Stimulated activated CD4-positive, alpha-beta T cell treated with anti-CD3 and anti-CD28 coated beads, Interleukin-2, amount 100 ng/mL, for 48 hours (primary cell): ENCODE results near the gene YIPF2.
"Not testable (repeated sequence)": the region's sequence is repeated elsewhere in the genome, so short reads cannot be mapped to it uniquely, and the experiment has no call there.

Source experiments
- DNase-seq, 2 donors: peaks; one replicate each; pipeline ENCODE4 v3.0.0-alpha.2; 2020

The YIPF2 gene

DNA sequence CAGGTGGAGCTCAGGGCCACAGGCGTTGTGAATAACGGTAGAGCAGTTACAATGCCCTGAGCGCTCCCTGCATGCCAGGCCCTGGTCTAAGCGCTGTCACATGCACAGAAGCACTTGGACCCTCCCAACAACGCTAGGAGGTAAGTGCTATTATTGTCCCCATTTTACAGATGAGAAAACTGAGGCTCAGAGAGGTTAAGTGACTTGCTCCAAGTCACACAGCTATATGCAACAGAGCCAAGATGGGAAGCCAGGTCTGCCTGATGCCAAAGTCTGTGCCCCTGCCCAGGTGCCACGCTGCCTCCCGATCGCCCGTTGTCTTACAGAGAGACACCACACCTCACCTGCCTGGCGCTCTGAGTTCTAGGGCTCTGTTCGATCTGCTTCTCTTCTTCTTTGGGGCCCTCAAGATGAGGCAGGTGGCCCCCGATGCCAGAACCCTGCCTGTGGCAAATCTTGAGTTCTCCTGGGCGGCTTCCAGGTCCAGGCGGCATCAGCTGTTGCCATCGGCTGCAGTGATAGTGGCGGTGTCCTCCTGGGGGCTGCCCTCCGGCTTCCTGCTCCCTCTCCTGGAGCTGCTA lies 20.0 kb downstream of the YIPF2 start:
- DNase-seq = no peak

DNA sequence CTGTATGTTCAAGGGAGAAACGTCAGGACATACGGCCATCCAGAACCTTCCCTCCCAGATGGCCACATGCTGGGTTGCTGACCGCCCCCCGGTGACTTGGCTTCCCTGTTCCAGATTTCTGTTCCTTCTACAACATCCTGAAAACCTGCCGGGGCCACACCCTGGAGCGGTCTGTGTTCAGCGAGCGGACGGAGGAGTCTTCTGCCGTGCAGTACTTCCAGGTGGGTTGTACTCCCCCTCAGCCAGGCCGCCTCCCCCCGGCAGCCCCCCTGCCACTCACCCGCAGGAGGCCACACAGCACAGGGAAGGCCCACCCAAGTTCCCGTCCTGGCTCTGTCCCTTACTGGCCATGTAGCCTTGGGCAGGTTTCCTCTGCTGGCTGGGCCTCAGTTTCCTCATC lies 20.5 kb downstream of the YIPF2 start:
- DNase-seq = no peak

- no peak for DNase-seq
Measured at GRCh38 chr19:10899151-10899653, 29.2 kb downstream of the YIPF2 start.

GRCh38 chr19:10898633-10899032 lies 29.8 kb downstream of the YIPF2 start:
- no peak for DNase-seq

GRCh38 chr19:10896851-10897526 lies 31.4 kb downstream of the YIPF2 start:
- DNase-seq = no peak

GRCh38 chr19:10895920-10896319 lies 32.5 kb downstream of the YIPF2 start:
- no peak for DNase-seq

GRCh38 chr19:10895363-10895762 lies 33.1 kb downstream of the YIPF2 start:
- DNase-seq = no peak

- no peak for DNase-seq
Measured at GRCh38 chr19:10894911-10895213, 33.6 kb downstream of the YIPF2 start.

GRCh38 chr19:10892256-10892655 lies 36.2 kb downstream of the YIPF2 start:
- DNase-seq = no peak

DNA sequence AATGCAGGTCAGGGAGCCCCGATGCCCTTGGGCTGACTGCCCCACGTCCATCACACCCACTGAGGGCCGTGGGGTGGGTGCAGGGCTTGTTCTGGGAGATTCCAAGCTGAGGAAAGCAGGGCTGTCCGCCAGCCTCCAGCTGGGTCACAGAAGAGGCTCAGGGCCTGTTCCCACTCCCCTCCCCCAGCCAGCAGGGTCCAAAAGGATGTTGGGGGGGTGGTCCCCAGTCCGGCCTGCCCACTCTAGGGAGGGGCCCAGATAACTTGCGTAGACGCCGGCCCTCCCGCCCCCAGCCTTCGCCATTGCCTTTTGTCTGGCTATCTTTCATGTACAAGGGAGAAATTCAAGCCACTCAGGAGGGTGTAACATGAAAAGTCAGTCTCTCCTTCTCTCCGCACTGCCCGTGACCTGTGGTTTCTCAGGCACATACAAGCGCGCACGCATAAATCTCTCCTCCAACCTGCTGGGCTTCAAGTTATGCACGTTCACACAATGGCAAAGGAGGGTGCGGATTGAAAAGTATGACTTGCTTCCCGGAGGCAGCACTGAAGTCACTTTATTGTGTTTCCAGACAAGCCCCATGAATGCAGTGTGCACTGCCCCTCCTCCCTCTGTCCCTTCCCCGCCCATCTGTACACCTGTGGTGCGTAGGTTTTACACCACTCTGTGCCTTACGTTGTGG lies 36.9 kb downstream of the YIPF2 start:
- no peak for DNase-seq

GRCh38 chr19:10889880-10890279 lies 38.6 kb downstream of the YIPF2 start:
- no peak for DNase-seq

GRCh38 chr19:10888421-10888866 lies 40.0 kb downstream of the YIPF2 start:
- no peak for DNase-seq

DNA sequence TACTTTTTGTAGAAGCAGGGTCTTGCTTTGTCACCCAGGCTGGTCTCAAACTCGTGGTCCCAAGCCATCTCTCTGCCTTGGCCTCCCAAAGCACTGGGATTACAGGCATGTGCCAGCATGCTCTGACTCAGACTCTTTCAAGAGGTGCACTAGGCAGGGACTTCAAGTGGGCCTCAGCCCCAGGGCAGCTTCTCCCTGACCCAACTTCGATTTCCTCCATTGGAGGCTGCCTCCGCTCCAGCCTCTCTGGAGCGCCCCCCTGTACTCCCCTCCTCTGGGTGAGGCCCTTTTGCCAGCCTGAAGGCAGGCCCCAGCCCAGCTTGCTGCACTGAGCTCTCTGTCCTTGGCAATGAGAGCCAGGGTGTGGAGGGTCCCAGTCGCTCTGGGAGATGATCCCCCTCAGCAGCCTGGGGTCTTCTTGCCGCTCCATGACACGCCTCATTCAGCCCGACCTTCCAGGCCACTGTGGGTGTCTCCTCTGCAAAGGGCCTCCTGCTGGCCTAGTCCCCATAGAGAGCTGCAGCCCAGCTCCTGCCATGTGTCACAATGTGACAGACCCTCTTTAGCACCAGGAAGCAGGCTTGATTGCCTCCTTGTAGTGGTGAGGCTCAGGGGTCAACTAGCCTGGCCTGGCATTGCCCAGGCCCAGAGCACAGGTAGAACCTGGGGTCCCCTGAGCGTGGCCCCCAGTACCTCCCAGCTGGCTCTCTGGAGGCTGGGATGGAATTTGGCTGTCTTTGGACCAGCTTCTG lies 40.6 kb downstream of the YIPF2 start:
- DNase-seq = no peak

- DNase-seq = no peak
Measured at GRCh38 chr19:10885201-10886169, 43.0 kb downstream of the YIPF2 start.

- DNase-seq = no peak
Measured at GRCh38 chr19:10884274-10884673, 44.2 kb downstream of the YIPF2 start.

DNA sequence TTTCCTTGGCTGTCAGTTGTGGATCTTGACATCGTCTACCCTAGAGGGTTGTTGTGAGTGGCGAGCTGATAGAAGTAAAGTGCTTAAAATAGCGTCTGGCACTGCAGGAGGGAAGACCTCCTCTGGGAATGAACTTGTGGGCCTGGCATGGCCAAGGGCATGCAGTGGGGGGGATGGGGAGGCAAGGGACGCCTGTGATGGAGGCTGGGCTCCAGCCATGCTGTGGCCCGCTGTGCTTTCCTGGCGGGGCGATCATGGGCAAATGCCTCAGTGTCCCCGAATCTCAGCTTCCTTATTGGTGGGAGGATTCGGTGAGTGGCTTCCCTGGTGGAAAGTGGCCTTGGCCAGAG lies 46.4 kb downstream of the YIPF2 start:
- no peak for DNase-seq

DNA sequence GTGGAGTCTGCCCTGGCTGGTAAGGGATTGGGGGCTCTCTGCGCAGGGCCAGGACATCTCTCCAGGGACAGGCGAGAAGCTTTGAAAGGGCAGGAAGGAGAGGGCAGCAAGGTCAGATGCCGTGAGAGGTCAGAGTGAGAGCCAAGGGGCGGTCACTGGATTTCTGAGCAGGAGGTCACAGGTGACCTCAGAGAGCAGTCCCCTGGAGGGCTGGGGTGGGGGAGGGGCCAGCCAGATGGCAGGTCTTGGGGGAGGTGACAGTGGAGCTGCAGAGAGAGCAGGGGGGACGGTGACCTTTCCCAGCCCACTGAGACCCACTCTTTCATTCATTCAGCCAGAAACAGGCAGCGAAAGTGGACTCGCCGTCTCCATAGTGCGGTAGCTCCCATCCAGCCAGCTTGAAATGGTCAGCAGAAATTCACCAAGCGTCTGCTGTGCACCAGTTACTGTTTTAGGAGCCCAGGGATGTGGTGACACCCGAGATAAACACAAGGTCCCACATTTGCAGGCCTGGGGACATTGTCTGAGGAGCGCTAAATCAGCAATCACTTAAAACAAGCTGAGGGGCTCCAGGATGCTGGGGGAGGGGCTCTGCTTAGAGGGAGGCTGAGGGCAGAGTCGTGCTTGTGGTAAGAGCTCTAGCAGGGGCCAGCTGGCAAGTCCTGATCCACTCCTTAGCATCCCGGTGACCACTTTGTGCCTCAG lies 46.9 kb downstream of the YIPF2 start:
- no peak for DNase-seq

GRCh38 chr19:10878253-10878652 lies 50.2 kb downstream of the YIPF2 start:
- no peak for DNase-seq

DNA sequence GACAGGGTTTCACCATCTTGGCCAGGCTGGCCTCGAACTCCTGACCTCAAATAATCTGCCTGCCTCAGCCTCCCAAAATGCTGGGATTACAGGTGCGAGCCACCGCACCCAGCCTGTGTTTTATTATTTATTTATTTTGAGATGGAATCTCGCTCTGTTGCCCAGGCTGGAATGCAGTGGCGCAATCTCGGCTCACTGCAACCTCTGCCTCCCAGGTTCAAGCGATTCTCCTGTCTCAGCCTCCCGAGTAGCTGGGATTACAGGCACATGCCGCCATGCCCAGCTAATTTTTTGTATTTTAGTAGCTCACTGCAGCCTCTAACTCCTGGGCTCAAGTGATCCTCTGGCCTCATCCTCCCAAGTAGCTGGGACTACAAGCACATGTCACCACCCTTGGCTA lies 50.8 kb downstream of the YIPF2 start:
- DNase-seq = not testable (repeated sequence)

DNA sequence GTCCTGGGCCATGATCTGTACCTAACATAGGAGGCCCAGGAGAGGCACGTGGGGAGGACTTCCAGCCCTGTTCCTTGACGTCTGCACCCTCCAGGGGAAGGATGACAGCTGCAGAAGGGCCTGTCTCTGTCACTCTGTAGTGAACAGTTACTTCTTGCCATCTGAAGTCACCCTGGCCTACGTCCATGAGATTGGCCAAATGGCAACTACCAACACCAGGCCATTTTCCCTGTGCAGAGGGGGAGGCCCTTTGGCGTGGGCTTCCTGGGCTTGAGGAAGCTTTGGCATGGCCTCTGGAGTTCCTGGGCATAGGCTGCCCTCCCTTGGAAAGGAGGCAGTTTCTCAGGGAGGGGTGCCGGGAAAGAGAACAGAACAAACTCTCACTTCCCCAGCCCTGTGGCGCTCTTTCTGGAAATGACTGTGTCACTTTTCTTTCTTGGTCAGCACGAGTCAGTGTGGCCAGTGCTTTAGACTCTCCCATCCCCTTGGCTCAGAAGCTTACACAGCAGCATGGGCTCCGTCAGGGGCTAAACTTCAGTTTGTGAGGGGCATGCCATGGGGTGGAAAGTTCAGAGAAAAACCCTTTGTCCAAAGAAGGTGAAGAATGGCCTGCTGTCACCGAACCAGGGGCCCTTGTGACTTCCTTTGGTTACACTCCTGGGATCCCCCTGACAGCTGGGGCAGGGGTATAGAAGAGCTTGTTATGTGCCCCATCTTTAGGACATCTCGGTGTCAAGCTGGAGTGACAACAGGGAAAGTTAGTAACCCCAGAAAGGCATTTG lies 51.8 kb downstream of the YIPF2 start:
- no peak for DNase-seq

DNA sequence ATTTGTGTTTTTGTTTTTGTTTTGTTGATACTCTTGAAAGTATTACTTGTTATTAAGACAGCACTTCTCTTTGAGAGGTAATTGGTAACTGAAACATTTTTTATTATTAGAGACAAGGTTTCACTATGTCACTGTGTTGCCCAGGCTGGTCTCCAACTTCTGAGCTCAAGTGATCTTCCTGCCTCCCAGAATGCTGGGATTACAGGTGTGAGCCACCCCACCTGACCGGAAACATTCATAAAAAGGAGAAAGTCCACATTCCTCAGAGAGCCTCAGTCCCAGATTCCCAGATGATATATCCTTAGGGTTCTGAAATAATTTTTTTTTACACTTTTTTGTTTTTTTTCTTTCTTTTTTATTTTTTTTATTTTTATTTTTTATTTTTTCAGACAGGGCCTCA lies 54.4 kb downstream of the YIPF2 start:
- DNase-seq = no peak
